IPS DF 4.7 (cell line): Measurements from ENCODE around the gene ACTA1.
"Not testable (repeated sequence)": the region's sequence is repeated elsewhere in the genome, so short reads cannot be mapped to it uniquely, and the experiment has no call there.

ENCODE experiments used
- DNase-seq: peaks from one replicate; pipeline ENCODE4 v3.0.0-alpha.2; 2013; ENCODE audit warnings: low spot score; ENCODE audit errors: extremely low read depth

Gene ACTA1

DNA sequence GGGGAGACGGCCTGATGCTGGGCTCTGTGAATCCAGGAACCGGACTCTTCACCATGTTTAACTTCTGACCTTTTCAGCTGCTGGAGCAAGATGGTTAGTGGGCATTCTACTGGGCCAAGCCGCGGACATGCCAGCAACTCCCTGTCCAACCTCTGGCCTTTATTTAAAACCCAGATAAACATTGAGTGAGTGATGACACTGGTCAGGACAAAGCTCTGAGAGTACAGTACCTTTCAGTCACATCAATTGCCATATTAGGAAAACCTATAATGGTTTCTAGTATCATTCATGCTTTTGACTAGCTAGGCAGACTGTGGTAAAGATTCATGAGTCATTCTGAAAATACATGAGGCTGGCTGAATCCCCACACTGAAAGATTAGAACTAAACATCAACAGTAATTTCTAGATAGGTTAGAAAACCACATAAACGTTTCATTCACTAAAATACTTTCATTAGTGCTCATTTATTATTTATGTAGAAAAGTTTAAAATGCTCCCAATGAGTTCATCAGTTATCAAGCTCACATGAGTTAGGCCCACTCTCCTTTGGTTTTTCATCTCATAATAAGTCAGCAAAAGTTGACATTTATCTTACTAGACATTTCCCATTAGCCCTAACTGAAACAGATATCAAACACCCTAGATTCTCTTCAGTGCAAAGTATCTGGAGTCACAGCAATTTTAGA is 7.1 kb upstream of the ACTA1 start:
- DNase-seq: no peak

- no peak for DNase-seq
Observed at GRCh38 chr1:229438021-229438420, 4.1 kb upstream of the ACTA1 start.

GRCh38 chr1:229437443-229437842 is 3.5 kb upstream of the ACTA1 start:
- DNase-seq: no peak

- no peak for DNase-seq
Observed at GRCh38 chr1:229436201-229436600, 2.3 kb upstream of the ACTA1 start.

DNA sequence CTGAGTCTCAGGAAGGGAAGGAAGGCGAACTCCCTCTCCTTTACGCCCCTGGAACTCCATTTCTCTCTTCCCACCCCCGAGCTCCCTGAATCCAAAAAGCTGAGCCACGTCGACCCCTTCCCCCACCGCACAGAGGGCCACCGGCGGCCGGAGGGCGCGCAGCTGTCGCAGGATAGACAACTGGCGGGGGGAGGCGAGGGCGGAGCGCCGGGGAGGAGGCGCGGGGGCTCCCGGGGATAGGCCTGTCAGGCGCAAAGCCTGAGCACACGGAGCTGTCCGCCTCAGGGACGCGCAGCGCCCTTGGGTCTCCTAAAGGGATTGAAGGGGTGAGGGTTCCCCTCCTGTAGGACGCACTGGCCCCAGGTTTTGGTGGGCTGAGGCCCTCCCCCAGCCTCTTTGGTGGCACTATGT is 752 bp upstream of the ACTA1 start:
- DNase-seq: no peak

- DNase-seq: no peak
Observed at GRCh38 chr1:229433364-229434004, 410 bp downstream of the ACTA1 start.

DNA sequence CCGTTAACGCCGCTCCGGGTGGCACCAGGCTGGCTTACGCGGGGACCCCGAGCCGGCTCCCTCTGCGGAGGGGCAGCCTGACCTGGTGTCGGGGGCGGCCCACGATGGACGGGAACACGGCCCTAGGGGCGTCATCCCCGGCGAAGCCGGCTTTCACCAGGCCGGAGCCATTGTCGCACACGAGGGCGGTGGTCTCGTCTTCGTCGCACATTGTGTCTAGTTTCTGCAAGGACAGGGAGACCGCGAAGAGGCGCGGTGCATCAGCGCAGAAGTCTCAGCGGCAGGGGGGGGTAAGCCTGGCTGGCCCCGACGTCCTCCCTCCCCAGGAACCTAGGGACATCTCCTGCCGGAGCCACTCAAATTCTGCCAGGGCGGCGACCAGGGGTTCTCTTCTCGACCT is 989 bp downstream of the ACTA1 start:
- no peak for DNase-seq

DNA sequence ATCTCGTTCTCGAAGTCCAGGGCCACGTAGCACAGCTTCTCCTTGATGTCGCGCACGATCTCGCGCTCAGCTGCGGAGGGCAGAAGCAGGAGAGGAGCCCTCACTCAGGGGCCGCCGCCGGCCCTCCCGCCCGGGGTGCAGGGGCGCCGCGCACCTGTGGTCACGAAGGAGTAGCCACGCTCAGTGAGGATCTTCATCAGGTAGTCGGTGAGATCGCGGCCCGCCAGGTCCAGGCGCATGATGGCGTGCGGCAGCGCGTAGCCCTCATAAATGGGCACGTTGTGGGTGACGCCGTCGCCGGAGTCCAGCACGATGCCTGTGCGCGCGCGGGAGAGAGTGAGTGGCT is 1.8 kb downstream of the ACTA1 start:
- no peak for DNase-seq

DNA sequence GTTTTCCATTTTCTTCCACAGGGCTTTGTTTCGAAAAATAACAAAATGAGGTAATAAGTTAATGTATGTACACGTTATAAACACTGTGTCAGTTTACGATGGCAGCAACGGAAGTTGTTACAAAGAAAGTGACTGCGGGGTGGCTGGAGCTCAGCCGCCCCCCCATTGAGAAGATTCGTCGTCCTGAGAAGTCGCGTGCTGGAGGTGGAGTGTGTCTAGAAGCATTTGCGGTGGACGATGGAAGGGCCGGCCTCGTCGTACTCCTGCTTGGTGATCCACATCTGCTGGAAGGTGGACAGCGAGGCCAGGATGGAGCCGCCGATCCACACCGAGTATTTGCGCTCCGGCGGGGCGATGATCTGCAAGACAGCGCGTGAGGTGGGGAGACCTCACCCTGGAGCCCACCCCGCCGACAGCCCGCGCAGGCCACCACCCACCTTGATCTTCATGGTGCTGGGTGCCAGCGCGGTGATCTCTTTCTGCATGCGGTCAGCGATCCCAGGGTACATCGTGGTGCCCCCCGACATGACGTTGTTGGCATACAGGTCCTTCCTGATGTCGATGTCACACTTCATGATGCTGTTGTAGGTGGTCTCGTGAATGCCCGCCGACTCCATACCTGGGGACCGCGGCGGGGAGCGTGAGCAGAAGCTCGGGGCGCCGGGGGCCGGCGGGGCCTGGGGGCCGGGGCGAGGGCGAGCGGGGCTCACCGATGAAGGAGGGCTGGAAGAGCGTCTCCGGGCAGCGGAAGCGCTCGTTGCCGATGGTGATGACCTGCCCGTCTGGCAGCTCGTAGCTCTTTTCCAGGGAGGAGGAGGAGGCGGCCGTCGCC is 2.4 kb downstream of the ACTA1 start:
- no peak for DNase-seq

- DNase-seq: no peak
Observed at GRCh38 chr1:229430761-229431283, 3.1 kb downstream of the ACTA1 start.

DNA sequence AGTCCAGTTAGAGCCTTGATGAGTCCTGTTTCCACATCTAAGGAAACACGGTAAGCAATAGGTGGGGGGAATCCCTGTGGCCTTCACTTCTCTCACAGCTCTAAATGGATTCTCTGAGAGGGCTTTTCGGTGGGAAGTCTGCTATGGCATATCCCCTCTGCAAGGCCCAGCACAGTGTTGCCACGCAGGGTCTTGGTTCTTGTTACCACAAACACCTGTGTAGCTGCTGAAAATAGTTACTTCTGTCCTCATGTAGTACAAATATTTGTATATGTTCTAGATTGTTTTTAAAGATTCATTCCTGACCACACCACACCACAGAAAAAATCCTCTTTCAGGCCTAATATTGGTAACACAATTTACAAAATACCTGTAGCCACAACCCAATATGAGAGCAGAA is 5.6 kb downstream of the ACTA1 start:
- DNase-seq: no peak

DNA sequence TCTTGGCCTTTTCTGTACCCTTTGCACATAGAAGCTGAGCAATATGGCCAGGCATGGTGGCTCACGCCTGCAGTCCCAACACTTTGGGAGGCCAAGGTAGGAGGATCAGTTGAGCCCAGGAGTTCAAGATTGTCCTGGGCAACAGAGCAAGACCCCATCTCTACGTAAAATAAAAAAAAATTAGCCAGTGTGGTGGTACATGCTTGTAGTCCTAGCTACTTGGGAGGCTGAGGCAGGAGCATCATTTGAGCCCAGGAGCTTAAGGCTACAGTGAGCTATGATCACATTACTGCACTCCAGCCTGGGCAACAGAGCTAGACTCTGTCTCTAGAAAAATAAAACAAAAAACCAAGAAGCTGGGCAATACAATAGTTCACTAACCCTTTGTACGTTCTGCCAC is 6.3 kb downstream of the ACTA1 start:
- no peak for DNase-seq

DNA sequence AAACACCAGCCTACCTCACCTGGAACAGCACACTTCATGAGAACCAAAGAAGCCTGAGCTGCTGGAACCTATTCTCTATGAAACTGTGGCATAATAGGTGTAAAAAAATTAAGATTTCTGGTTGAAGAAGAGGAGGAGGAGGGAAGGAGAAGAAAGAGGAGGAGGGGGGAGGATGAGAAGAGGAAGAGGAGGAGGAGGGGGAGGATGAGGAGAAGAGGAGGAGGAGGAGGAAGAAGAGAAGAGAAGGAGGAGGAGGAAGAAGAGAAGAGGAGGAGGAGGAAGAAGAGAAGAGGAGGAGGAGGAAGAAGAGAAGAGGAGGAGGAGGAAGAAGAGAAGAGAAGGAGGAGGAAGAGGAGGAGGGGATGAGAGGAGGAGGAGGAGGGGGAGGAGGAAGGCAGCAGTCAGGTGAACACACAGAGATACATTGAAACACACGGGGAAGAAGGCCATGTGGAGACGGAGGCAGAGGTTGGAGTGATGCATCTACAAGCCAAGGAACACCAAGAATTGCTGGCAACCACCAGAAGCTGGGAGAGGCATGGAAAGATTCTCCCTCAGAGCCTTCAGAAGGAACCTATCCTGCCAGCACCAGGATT is 8.2 kb downstream of the ACTA1 start:
- DNase-seq: no peak

DNA sequence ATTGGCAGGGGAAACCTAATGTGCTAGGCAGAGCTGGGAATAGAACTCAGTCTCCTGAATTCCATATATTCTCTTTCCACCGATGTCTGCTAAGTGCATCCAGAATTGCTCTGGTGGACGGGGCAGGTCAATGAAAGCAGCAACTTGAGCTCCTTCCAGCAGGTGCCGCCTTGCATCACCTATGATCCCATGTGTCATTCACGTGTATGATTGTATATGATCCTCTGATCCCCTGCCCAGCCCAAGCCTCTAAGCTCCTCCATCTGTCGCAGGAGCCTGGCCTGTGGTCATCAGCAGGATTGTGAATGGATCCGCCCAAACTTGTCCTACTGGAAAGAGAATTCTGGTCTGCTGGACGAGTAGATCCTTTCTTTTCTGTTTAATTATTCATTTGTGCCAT is 13.1 kb downstream of the ACTA1 start:
- DNase-seq: no peak

GRCh38 chr1:229420224-229420623 is 13.7 kb downstream of the ACTA1 start:
- DNase-seq: no peak

GRCh38 chr1:229418586-229418985 is 15.3 kb downstream of the ACTA1 start:
- DNase-seq: not testable (repeated sequence)

DNA sequence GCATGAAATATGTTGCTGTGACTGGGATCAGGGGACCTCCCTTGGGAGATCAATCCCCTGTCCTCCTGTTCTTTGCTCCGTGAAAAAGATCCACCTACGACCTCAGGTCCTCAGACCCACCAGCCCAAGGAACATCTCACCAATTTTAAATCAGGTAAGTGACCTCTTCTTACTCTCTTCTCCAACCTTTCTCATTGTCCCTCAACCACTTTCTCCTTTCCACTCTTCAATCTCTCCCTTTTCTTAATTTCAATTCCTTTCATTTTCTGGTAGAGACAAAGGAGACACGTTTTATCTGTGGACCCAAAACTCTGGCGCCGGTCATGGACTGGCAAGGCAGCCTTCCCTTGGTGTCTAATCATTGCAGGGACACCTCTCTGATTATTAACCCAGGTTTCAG is 21.1 kb downstream of the ACTA1 start:
- not testable (repeated sequence) for DNase-seq

- DNase-seq: no peak
Observed at GRCh38 chr1:229412056-229412455, 21.8 kb downstream of the ACTA1 start.

- no peak for DNase-seq
Observed at GRCh38 chr1:229411434-229412055, 22.3 kb downstream of the ACTA1 start.

GRCh38 chr1:229410692-229411433 is 23.0 kb downstream of the ACTA1 start:
- no peak for DNase-seq

DNA sequence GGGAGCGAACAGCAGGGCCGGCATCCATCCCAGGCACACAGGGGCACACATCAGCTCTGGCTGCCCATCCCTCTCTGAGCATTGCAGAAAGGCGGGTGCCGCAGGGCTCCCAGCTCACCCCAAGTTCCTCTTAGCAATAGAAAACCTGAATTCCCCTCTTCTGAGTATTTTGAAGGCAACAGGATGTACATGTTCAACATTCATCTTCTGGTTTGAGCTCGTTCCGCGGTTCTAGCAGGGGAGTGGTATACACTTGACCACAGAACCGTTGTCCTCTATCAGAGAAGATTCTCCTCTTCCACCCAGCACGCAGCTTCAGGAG is 23.6 kb downstream of the ACTA1 start:
- DNase-seq: no peak
